GM12864 (cell line): Measurements from ENCODE around the gene PYCR2.

Experiments used
- DNase-seq: peaks from one replicate; pipeline ENCODE4 v3.0.0-alpha.2; 2011; ENCODE audit warnings: low read depth
- H3K4me3 ChIP-seq: 2 replicates; pipeline ENCODE4 v1.5.1; 2011; ENCODE audit warnings: mild to moderate bottlenecking, low read depth, low read length, control low read depth
- TF ChIP-seq, protein P1 (sequence below): IDR thresholded peaks from 2 replicates; pipeline ENCODE4 v1.5.1; 2011; ENCODE audit warnings: low read depth, mild to moderate bottlenecking, moderate library complexity, low read length, control low read depth, inconsistent platforms; ENCODE audit errors: missing control alignments

PYCR2 gene

DNA sequence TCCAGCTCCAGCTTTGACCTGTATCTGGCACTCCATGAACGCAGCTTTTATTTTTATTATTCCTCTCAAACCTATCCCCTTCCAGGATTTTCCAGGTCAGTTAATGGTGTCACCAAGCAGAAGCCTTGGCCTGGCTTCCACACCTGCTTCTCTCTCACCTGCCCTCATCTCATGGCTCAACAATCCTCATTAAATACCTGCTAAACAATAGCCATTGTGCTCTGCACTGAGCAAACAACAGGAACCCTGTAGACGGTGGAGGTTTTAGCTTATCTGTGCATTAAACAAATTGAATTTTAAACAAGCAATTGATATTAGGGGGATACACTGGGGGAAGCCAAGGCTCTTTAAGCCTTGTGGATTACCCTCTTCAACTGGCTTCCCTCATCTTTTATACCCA, 15.3 kb downstream of the PYCR2 start:
- no peak for DNase-seq

DNA sequence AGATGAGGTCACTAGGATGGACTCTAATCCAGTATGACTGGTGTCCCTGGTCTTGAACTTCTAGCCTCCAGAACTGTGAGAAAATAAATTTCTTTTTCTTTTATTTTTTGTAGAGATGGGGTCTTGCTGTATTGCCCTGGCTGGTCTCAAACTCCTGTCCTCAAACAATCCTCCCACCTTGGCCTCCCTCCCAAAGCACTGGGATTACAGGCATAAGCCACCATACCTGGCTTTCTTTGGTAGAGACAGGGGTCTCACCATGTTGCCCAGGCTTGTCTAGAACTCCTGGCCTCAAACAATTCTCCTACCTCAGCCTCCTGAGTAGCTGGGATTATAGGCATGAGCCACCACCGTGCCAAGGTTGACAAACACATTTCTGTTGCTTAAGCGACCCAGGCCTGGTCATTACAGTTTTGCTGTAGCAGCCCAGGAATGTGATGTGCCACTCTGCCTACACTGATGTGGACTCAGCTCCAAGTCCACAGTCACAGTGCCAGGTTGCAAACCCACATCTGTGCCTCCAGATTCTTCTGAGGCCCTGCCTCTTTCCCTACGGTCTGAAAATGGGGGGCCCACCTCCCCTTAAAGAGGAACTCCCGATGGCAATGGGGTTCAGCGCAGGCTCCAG, 15.9 kb downstream of the PYCR2 start:
- DNase-seq: no peak
- H3K4me3 ChIP-seq: no peak overlapping the region
- TF ChIP-seq, protein P1, sequence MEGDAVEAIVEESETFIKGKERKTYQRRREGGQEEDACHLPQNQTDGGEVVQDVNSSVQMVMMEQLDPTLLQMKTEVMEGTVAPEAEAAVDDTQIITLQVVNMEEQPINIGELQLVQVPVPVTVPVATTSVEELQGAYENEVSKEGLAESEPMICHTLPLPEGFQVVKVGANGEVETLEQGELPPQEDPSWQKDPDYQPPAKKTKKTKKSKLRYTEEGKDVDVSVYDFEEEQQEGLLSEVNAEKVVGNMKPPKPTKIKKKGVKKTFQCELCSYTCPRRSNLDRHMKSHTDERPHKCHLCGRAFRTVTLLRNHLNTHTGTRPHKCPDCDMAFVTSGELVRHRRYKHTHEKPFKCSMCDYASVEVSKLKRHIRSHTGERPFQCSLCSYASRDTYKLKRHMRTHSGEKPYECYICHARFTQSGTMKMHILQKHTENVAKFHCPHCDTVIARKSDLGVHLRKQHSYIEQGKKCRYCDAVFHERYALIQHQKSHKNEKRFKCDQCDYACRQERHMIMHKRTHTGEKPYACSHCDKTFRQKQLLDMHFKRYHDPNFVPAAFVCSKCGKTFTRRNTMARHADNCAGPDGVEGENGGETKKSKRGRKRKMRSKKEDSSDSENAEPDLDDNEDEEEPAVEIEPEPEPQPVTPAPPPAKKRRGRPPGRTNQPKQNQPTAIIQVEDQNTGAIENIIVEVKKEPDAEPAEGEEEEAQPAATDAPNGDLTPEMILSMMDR: no peak

More for the DNA sequence above, 15.3 kb downstream of the PYCR2 start:
- no peak overlapping the region for H3K4me3 ChIP-seq
- TF ChIP-seq, protein P1: no peak

DNA sequence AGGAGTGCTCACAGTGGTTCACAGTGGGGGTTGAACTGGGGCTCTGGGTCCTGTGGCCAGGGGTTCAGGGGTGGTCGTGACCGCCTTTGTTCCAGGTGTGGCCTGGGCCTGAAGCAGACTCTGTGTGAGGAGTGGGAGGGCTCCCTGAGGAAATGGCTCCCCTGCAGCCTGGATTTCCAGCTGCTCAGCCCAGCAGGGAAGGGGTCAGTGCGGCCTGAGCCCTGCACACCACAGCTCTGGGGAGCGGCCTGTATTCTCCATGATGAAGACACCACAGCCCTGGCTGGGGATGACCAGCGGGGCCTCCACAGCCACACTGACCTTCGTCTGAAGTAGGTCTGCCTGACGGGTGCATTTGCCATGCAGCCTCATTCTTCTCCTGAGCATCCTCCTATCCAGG, 16.7 kb downstream of the PYCR2 start:
- TF ChIP-seq, protein P1: no peak
- no peak overlapping the region for H3K4me3 ChIP-seq
- DNase-seq: no peak

DNA sequence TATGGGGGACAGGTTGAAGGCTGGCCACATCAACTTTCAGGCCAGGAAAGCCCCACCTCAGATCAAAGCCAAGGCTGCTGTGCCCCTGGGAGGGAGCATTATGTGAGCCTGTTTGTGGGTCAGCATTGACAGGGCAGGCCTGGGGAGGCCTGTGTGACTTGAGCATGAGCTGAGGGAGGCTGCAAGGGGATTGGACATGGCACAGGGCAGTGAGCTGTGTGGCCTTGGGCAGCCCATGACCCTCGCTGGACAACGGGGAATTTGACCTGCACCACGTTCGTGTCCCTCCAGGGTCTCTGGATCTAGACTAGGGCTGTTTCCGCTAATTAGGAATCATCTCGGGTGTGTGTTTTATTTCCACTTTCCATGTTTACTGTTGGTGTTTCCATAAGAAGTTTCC, 17.6 kb downstream of the PYCR2 start:
- TF ChIP-seq, protein P1: no peak
- H3K4me3 ChIP-seq: no peak overlapping the region
- no peak for DNase-seq

DNA sequence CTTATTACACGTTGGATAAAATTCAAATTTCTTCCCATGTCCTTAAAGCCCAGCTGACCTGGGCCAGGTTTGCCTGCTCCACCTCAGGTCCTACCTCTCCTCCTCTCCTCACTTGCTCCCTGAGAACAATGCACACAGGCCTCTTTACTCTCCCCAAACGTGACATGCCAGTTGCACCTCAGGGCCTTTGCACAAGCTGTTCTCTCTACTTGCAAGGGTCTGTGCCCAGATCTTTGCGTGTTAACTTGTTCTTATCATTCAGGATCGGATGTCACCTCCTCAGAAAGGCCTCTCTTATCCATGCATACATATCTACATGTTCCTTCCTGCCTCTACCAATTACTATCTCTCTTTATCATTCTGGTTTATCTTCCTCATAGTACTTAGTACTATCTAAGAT, 20.4 kb downstream of the PYCR2 start:
- DNase-seq: no peak
- H3K4me3 ChIP-seq: no peak overlapping the region
- TF ChIP-seq, protein P1: no peak

DNA sequence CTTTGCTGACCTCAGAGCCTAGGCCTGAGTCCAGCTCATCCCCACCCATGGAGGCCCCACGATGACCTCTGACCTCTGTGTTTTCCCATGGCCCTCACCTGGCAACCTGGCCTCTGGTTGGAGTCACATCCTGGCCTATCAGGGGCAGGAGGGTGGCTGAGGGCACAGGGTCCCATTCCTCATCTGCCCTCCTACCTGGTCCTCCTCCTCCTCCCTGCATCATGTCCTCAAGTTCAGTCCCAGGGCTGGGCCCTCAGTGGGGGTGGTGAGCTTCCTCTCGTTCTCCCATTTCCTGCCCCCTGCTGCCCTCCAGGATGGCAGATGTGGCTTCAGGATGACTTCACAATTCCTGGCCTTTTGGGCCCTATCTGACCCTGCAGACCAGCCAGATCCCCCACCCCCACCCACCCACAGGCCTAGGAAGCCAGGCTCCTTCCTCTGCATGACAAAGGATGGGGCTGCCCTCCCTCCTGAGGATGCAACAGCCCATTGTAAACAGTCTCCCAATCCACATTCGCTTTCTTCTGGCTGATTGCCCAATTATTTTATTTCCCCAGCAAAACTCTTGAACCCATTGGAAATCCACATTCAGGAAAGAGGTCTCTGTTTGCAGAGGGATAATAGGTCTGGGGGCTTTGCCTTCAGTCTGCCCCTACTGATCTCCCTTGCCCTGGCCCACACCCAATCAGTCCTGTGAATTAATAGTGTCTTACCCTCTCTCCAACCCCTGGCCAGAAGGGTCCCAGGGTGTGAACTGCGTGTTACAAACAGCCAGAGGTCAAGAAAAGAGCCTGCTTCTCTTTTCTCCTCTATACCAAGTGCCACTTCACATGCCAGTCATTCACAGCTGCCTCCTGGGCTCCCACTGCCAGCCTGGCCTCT, 24.8 kb downstream of the PYCR2 start:
- TF ChIP-seq, protein P1: no peak
- H3K4me3 ChIP-seq: no peak overlapping the region
- no peak for DNase-seq
